Heart left ventricle (tissue), 16 donors: Measurements from ENCODE around the gene CD34. TPM values are rescaled to one million over a fixed set of nuclear protein-coding genes. Genes with fewer than 3 reads are reported as not detected.

Experiments
- ATAC-seq, 4 donors: fragments of 200-7000 bp; cut with Tn5 transposase; one replicate each; pipeline ENCODE4 v1.9.1; 2020 to 2022; ENCODE audit warnings: moderate library complexity in 4 of 4, mild to moderate bottlenecking in 3 of 4, moderate number of reproducible peaks in 1 of 4
- DNase-seq, 5 donors: peaks; one replicate each; pipeline ENCODE4 v3.0.0-alpha.2; 2020
- H3K27ac ChIP-seq, 12 donors: fragments of 200-600 bp; sonication (generic) in 4 of 12; one replicate each; pipeline versions ENCODE4 v1.5.0 to v1.8.0; 2016 to 2022; ENCODE audit warnings: mild to moderate bottlenecking in 2 of 12
- H3K27me3 ChIP-seq, 9 donors: fragments of 200-600 bp; sonication (generic) in 2 of 9; one replicate each; pipeline versions ENCODE4 v1.5.1 to v1.8.0; 2016 to 2022; ENCODE audit warnings: mild to moderate bottlenecking in 3 of 9
- H3K36me3 ChIP-seq, 9 donors: fragments of 200-600 bp; sonication (generic) in 2 of 9; one replicate each; pipeline versions ENCODE4 v1.5.0 to v1.8.0; 2018 to 2022; ENCODE audit warnings: mild to moderate bottlenecking in 2 of 9
- H3K4me1 ChIP-seq, 12 donors: fragments of 200-600 bp; sonication (generic) in 4 of 12; one replicate each; pipeline versions ENCODE4 v1.5.0 to v1.8.0; 2016 to 2022; ENCODE audit warnings: mild to moderate bottlenecking in 3 of 12
- H3K4me3 ChIP-seq, 12 donors: fragments of 200-600 bp; sonication (generic) in 4 of 12; one replicate each; pipeline versions ENCODE4 v1.5.0 to v1.8.0; 2017 to 2022; ENCODE audit warnings: mild to moderate bottlenecking in 9 of 12, moderate library complexity in 4 of 12
- H3K9me3 ChIP-seq, 12 donors: fragments of 200-600 bp; sonication (generic) in 4 of 12; one replicate each; pipeline versions ENCODE4 v1.5.0 to v1.8.0; 2016 to 2022; ENCODE audit warnings: mild to moderate bottlenecking in 1 of 12
- POLR2A ChIP-seq, 2 donors: fragments of 450-650 bp; IDR thresholded peaks; one replicate each; pipeline ENCODE4 v1.6.1; 2017; ENCODE audit warnings: antibody characterized with exemption in 2 of 2, mild to moderate bottlenecking in 2 of 2, moderate library complexity in 2 of 2
- WGBS, 4 donors: extraction: QIAGEN DNeasy Blood & Tissue Kit in 2 of 4; methylation state at CpG; one replicate each; pipeline versions ENCODE4 v1.1.5 to v1.1.7; 2013 to 2018; 5-methylcytosine and 5-hydroxymethylcytosine counted together
- intact Hi-C, 10 donors: fragments of 100-400 bp; cut with DNase I; formaldehyde crosslinking; loops; one replicate each; pipeline versions ENCODE4 v1.11.1 to v1.14.2; 2022
- polyA plus RNA-seq, 2 donors: library from polyadenylated mRNA; stranded (reverse); fragments of 200-250 nt; gene quantifications; one replicate each; pipeline ENCODE4 v1.2.3, GENCODE V29; 2013
- total RNA-seq, 9 donors: library from RNA; depleted of rRNA in 2 of 9; stranded (reverse); fragments of >200 nt in 2 of 9; fragmentation: NEBNext Ultra II Directional in 3 of 9; extraction: Animal tissue kit (Norgen Biotek cat#: 25700) in 3 of 9; gene quantifications; one replicate each; pipeline versions ENCODE4 v1.1.0 to v1.2.4, GENCODE V29; 2016 to 2023
- TF ChIP-seq, protein P1 (sequence below), 12 donors: fragments of 200-600 bp; sonication (generic) in 4 of 12; IDR thresholded peaks; one replicate each; pipeline versions ENCODE4 v1.5.0 to v1.8.0; 2018 to 2022; ENCODE audit warnings: antibody characterized with exemption in 12 of 12, mild to moderate bottlenecking in 5 of 12
- donor health status: ischemic (EF 13 %, LVEDD 7.1; RV severe dilation, severe dysfunction).
- donor health status: healthy with polysubstance abuse.
- donor health status: DM: no; HTN: yes; CAD: no.
- donor health status: DM: no; HTN: no; CAD: no.
- donor health status: ischemic (EF 25% LVEDD 6.9; RV normal size, moderate dysfunction).
- donor health status: ischemic (EF 25% LVEDD 5.7; RV mildly dilated, moderate dysfunction).
- donor health status: healthy.
- donor health status: DM: yes; HTN: yes; CAD: no.
- donor health status: ischemic (EF 35%, LVEDD 5.7; RV mildly dilated, moderate dysfunction).
- donor health status: nonischemic (EF 11% LVEDD 7.7; RV severe dilation, severe dysfunction).
- donor health status: DM: yes; HTN: yes; CAD: no.
- donor health status: PGD.
- donor health status: ischemic (EF 29% LVEDD 5.4; RV normal size, mild dysfunction).
- donor health status: nonischemic (EF 23%, LVEDD 6.1; RV moderate dilation, normal function).

Gene CD34
- total and polyA plus RNA-seq, 11 donors = 37.4 to 103 (median 63.0) TPM

DNA sequence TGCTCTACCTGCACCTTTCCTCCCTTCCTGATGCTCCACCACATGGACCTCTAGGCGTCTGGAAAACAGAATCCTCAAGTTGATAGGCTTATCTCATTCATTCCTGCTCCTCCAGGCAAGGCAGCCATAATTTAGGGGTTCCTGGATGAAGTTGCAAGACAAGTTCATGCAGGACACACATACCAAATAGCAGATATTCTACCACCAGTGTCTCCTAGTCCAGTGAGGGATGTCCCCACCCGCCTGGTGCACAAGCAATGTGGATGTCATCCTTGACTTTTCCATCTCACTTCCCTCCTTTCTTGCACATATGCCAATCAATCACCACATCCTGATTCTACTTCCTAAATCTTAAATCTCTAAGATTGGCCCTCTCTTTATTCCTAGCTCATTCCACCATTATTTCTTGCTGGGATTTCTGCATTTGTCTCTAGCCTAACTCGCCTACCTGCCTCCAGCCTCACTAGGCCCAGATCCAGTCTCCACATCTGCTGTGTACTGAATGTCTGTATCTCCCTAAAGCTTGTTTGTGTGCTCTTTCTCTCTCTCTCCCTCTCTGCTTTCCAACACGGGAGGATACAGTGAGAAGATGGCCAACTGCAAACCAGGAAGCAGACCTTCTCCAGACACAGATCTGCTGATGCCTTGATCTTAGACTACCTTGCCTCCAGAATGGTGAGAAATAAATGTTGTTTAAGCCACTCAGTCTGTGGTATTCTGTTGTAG, 40.5 kb downstream of the CD34 start:
- intact Hi-C loops = no loop called here
- DNase-seq = no peak
- Histone ChIP-seq H3K4me1 (peaks cover 8 to 68% (median 38%) of the 10 kb centered on the region in 12 donors), H3K9me3 (no peaks in the 10 kb centered on the region), H3K27me3 (no peaks in the 10 kb centered on the region), H3K4me3 (no peak overlapping the region), H3K36me3 (peaks cover 0 to 11% (median 5%) of the 10 kb centered on the region in 9 donors), H3K27ac (no peak overlapping the region)
- no peak for TF ChIP-seq POLR2A (IDR thresholded peaks at IDR 0.05)
- TF ChIP-seq, protein P1, sequence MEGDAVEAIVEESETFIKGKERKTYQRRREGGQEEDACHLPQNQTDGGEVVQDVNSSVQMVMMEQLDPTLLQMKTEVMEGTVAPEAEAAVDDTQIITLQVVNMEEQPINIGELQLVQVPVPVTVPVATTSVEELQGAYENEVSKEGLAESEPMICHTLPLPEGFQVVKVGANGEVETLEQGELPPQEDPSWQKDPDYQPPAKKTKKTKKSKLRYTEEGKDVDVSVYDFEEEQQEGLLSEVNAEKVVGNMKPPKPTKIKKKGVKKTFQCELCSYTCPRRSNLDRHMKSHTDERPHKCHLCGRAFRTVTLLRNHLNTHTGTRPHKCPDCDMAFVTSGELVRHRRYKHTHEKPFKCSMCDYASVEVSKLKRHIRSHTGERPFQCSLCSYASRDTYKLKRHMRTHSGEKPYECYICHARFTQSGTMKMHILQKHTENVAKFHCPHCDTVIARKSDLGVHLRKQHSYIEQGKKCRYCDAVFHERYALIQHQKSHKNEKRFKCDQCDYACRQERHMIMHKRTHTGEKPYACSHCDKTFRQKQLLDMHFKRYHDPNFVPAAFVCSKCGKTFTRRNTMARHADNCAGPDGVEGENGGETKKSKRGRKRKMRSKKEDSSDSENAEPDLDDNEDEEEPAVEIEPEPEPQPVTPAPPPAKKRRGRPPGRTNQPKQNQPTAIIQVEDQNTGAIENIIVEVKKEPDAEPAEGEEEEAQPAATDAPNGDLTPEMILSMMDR (IDR thresholded peaks at IDR 0.05) = no peak
- no peak for ATAC-seq
- WGBS, 4 donors = 82 to 83% (median 83%) methylated on average over 4 of the region's 4 CpGs

DNA sequence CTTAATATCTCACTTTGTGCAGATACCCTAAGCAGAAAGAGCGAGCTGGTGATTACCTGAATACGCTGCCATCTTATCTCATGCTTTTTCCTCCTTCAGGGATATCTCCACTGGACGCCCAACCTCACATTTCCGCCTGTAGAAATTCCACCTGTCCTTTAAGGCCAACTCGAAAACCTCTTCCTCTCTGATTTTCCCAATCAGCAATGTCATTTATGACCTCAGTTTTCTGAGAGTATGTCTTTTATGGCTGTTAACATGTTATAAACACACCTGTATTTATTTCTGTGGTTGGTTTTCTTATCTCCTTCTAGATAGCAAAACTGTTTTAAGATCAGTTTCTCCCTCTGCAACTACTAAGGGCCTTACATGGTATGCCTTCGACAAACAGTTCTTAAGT, 41.1 kb downstream of the CD34 start:
- DNase-seq = no peak
- intact Hi-C loops = loop anchor here in 9 of 10 donors (1.0 to 2.0 kb wide), 3 partner anchors 40 to 42 kb away; no protein-coding TSS in a partner anchor
- ATAC-seq = no peak
- Histone ChIP-seq H3K36me3 (peaks cover 0 to 16% (median 5%) of the 10 kb centered on the region in 9 donors), H3K4me3 (no peak overlapping the region), H3K27me3 (no peaks in the 10 kb centered on the region), H3K27ac (peak overlapping the region in 7 of 12 donors; percentile 95 to 99 (median 97)), H3K4me1 (peaks cover 10 to 72% (median 43%) of the 10 kb centered on the region in 12 donors), H3K9me3 (no peaks in the 10 kb centered on the region)
- 83 to 86% (median 84%) methylated on average over 6 of the region's 6 CpGs for whole genome bisulfite sequencing, 4 donors
- no peak for TF ChIP-seq POLR2A (IDR thresholded peaks at IDR 0.05)
- TF ChIP-seq, protein P1 (IDR thresholded peaks at IDR 0.05) = no peak

DNA sequence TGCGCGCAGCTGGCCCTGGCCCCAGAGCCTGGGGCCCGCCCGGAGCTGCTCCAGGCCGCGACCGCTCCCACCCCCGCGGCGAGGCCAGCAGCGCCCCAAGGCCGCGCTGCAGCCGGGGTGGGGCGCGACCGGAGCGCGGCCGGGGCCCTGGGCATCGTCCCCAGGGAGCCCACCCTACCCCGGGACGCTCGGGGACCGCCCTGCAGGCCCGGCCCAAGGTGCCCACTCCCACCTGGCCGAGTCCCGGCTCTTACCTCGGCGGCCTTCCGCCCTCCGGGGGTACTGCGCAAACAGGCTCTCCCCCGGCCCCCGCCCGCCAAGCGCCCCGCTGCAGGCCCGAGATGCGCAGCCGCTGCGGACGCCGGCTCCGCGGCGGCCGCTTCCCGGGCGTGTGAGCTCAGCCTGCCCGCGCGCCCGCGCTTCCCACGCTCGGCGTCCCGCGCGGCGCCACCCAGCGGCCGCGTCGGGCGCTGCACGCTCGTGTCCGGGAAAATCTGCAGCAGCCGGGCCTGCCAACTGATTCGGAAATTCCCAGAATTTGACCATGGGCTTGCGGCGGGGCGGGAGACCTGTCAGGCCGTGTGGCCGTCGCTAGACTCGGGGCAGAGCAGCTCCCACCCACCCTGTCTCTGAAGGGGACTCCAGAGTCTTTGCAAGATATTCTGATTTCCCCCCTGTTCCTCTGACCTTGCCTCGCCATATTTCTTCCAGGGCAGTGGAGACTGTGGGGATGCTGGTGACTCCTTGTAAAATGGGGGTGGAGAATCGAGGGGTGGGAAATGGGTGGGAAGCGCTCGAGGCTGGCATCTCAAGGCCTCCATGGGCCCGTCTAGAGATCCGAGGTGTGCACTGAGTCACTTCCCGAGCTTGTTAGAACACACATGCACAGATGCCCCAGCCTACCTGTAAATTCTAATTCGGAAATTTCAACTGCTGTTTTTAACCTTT, 41.9 kb downstream of the CD34 start:
- ATAC-seq (peak in 3 of 4 donors; percentile 9 to 73 (median 69)), DNase-seq (peak; percentile 78 to 91 (median 82))
- H3K36me3 ChIP-seq = peaks cover 0 to 20% (median 5%) of the 10 kb centered on the region in 9 donors
- peak in 1 of 2 donors; percentile 56 for TF ChIP-seq POLR2A (IDR thresholded peaks at IDR 0.05)
- TF ChIP-seq, protein P1 (IDR thresholded peaks at IDR 0.05) = peak; percentile 56 to 99 (median 83)
- H3K4me3 ChIP-seq = peak overlapping the region; percentile 80 to 99 (median 92)
- peak overlapping the region; percentile 95 to 99 (median 96) for H3K27ac ChIP-seq
- H3K9me3 ChIP-seq = no peaks in the 10 kb centered on the region
- no peaks in the 10 kb centered on the region for H3K27me3 ChIP-seq
- H3K4me1 ChIP-seq = peaks cover 12 to 75% (median 50%) of the 10 kb centered on the region in 12 donors
- intact Hi-C loops = loop anchor here in 9 of 10 donors (1.0 to 2.0 kb wide), 3 partner anchors 39 to 41 kb away; no protein-coding TSS in a partner anchor
- 4 to 10% (median 4%) methylated on average over 27 to 87 of the region's 87 CpGs for WGBS, 4 donors
